Cardiac ventricle fibroblast (primary cell): ENCODE data around the gene CNMD. TPM values are rescaled to one million over a fixed set of nuclear protein-coding genes. Genes with fewer than 3 reads are reported as not detected.

Source experiments
- total RNA-seq: library from RNA; depleted of rRNA; stranded (reverse); fragments of >200 nt; gene quantifications from 2 replicates; pipeline ENCODE4 v1.2.3, GENCODE V29; 2015

The CNMD gene
- not detected in 2 replicates for total RNA-seq

DNA sequence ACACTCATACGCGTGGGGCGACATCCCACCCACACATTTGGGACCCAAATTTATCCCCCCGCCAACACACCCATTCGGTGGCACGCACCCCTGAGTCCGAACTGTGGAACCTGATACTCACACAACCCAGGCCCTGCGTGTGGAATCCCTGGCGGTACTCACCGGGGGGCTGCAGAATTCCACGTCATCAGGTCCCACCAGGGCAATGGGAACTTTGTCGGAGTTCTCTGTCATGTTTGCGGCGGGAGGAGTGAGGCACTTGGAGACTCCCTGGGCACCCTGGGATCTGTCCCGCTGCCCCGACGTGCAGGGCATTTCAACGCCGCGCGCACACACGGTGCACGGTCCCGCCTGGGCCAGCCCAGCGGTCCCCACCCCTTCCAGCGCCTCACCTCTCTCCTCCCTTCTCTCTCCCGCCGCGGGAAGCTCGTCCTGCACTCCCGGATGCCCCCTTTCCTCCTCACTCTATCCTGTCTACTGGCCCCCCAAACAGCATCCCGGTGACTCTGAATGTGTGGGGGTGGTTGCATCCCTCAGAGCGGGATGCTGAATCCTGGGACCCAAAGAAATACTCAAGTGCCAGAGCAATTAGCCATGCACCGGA is at the start of gene CNMD:
TSS of gene CNMD (minus strand) at position 353 of the 604 bp plus-strand sequence. CDS start at position 234, 119 bp downstream.

Other genes starting within 250 kb of the CNMD start
- 0.93 and 1.5 TPM in 2 replicates for gene HNRNPA1L2, start 97.4 kb downstream of the CNMD start, total RNA-seq
- 37.7 and 38.9 TPM in 2 replicates for gene SUGT1, start 87.0 kb downstream of the CNMD start, total RNA-seq
- not detected in 2 replicates for gene PCDH8, start 108.8 kb upstream of the CNMD start, total RNA-seq